Testis (tissue), 2 donors: ENCODE data around the gene ZC3H4.

Experiments
- POLR2A ChIP-seq: fragments of 450-650 bp; IDR thresholded peaks from one replicate; pipeline ENCODE4 v1.6.1; 2017; ENCODE audit warnings: antibody characterized with exemption, mild to moderate bottlenecking, moderate library complexity
- TF ChIP-seq, protein P1 (sequence below), 3 experiments: fragments of 450-650 bp in 2 of 3; fragments of 200-600 bp in 1 of 3; sonication (generic) in 1 of 3; IDR thresholded peaks; one replicate each; pipeline ENCODE4 v1.5.1; 2016 to 2019; ENCODE audit warnings: antibody characterized with exemption in 3 of 3, mild to moderate bottlenecking in 2 of 3, moderate library complexity in 1 of 3

DNA sequence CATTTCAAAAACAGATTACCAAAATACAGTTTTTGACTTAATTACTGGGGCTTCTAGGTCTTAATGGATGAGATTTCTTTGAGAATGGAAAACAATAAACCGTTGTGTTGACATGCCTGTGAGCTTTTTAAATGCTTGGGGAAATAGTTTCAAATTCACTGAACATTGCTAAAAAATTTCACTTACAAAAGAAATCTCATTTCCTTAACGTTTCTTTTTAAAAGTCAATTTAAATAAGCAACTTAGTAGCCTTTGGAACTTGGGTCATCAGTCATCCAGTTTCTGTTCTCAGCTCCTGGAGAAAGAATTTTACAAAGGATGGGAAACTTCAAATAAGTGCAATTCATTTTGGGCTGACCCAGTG, 4.4 kb downstream of the ZC3H4 start:
- TF ChIP-seq, protein P1, sequence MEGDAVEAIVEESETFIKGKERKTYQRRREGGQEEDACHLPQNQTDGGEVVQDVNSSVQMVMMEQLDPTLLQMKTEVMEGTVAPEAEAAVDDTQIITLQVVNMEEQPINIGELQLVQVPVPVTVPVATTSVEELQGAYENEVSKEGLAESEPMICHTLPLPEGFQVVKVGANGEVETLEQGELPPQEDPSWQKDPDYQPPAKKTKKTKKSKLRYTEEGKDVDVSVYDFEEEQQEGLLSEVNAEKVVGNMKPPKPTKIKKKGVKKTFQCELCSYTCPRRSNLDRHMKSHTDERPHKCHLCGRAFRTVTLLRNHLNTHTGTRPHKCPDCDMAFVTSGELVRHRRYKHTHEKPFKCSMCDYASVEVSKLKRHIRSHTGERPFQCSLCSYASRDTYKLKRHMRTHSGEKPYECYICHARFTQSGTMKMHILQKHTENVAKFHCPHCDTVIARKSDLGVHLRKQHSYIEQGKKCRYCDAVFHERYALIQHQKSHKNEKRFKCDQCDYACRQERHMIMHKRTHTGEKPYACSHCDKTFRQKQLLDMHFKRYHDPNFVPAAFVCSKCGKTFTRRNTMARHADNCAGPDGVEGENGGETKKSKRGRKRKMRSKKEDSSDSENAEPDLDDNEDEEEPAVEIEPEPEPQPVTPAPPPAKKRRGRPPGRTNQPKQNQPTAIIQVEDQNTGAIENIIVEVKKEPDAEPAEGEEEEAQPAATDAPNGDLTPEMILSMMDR (IDR thresholded peaks at IDR 0.05), result no peak
- TF ChIP-seq POLR2A, result no peak
